CD4-positive, alpha-beta memory T cell (primary cell): ENCODE data around the gene ZNF536. TPM values are rescaled to one million over a fixed set of nuclear protein-coding genes. Genes with fewer than 3 reads are reported as not detected.
"Not testable (repeated sequence)": the region's sequence is repeated elsewhere in the genome, so short reads cannot be mapped to it uniquely, and the experiment has no call there.

ENCODE experiments used
- CTCF ChIA-PET: fragments of 350-600 bp; sonication (Branson Sonifier 250); formaldehyde crosslinking; loops from one replicate; lab custom pipeline; 2021; ENCODE audit warnings: inconsistent platforms; ENCODE audit not compliant: partially characterized antibody; lab: Charles Lee
- POLR2A ChIA-PET: fragments of 350-600 bp; sonication (Branson Sonifier 250); formaldehyde crosslinking; loops from one replicate; lab custom pipeline; 2021; ENCODE audit not compliant: partially characterized antibody; lab: Charles Lee
- DNase-seq, 5 donors: peaks; one replicate each; pipeline versions ENCODE4 v3.0.0 to v3.0.0-alpha.2; 2020 to 2022; ENCODE audit warnings: mixed read lengths in 1 of 5
- H3K27ac ChIP-seq: one replicate; pipeline ENCODE4 v1.7.0; 2013; ENCODE audit warnings: low read depth, low read length
- H3K27me3 ChIP-seq: 2 replicates; pipeline ENCODE4 v1.7.0; 2013; ENCODE audit warnings: mild to moderate bottlenecking, low read length, moderate library complexity; ENCODE audit not compliant: insufficient read depth
- H3K36me3 ChIP-seq: 2 replicates; pipeline ENCODE4 v1.7.0; 2013; ENCODE audit warnings: mild to moderate bottlenecking, low read length, moderate library complexity; ENCODE audit not compliant: insufficient read depth
- H3K4me1 ChIP-seq: 2 replicates; pipeline ENCODE4 v1.7.0; 2013; ENCODE audit warnings: mild to moderate bottlenecking, low read length, moderate library complexity; ENCODE audit not compliant: insufficient read depth
- H3K4me3 ChIP-seq, 2 donors: one replicate each; pipeline ENCODE4 v1.7.0; 2013; ENCODE audit warnings: low read length in 2 of 2, mild to moderate bottlenecking in 1 of 2
- H3K9me3 ChIP-seq, 2 donors: one replicate each; pipeline ENCODE4 v1.7.0; 2013; ENCODE audit warnings: low read length in 2 of 2, control low read depth in 1 of 2; ENCODE audit not compliant: control insufficient read depth in 1 of 2
- H3K27ac Mint-ChIP-seq, 7 donors: one replicate each; pipeline ENCODE4 v1.8.0; 2020 to 2021; ENCODE audit warnings: mixed read lengths in 7 of 7, mild to moderate bottlenecking in 6 of 7, inconsistent platforms in 3 of 7, moderate library complexity in 3 of 7
- H3K27me3 Mint-ChIP-seq, 2 donors: one replicate each; pipeline ENCODE4 v1.8.0; 2020 to 2021; ENCODE audit warnings: mixed read lengths in 2 of 2
- H3K36me3 Mint-ChIP-seq, 2 donors: one replicate each; pipeline ENCODE4 v1.8.0; 2020 to 2021; ENCODE audit warnings: mixed read lengths in 2 of 2, inconsistent platforms in 1 of 2, mild to moderate bottlenecking in 1 of 2
- H3K4me1 Mint-ChIP-seq, 4 donors: one replicate each; pipeline ENCODE4 v1.8.0; 2020 to 2021; ENCODE audit warnings: mixed read lengths in 4 of 4, mild to moderate bottlenecking in 1 of 4
- H3K4me3 Mint-ChIP-seq, 8 donors: one replicate each; pipeline ENCODE4 v1.8.0; 2020 to 2021; ENCODE audit warnings: mixed read lengths in 8 of 8, mild to moderate bottlenecking in 7 of 8, moderate library complexity in 6 of 8, inconsistent platforms in 3 of 8
- H3K9me3 Mint-ChIP-seq, 8 donors: one replicate each; pipeline ENCODE4 v1.8.0; 2020 to 2021; ENCODE audit warnings: mixed read lengths in 8 of 8, mild to moderate bottlenecking in 5 of 8, inconsistent platforms in 3 of 8, moderate library complexity in 1 of 8
- intact Hi-C: fragments of 100-400 bp; cut with micrococcal nuclease; formaldehyde crosslinking; loops from one replicate; pipeline ENCODE4 v1.15.1; 2023
- polyA plus RNA-seq, 2 donors: library from polyadenylated mRNA; unstranded; fragments of 300-500 nt; fragmentation: Illumina TruSeq; gene quantifications; one replicate each; pipeline ENCODE4 v1.2.3, GENCODE V29; 2021
- total RNA-seq, 2 experiments: library from RNA; stranded (reverse); gene quantifications; one replicate each; pipeline ENCODE4 v1.2.3, GENCODE V29; 2021

The ZNF536 gene
- total and polyA plus RNA-seq, 4 experiments from 2014 or later = 0.20 TPM; not detected in 3

DNA sequence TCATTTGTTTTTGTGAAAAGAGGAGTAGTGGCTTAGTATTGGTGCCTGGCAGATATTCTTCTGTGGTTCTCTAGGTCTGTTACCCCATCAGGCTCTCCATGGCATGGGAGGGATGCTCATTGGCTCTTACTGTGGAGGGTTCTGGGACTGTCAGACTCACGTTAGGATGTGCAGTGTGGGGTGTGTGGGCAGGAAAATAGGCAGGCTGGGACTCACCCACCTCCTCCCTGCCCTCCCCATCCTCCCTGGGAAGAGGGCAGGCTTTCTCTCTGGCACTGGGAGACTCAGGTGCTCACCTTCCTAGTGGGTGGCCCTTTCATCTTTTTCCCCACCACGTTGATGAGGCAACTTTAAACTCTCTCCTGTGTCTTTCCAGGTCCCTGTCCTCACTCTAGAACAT lies 44.2 kb downstream of the ZNF536 start:
- Mint-ChIP-seq H3K27ac (no peak overlapping the region), H3K36me3 (no peaks in the 10 kb centered on the region), H3K9me3 (peaks cover 0 to 12% (median 0%) of the 10 kb centered on the region in 8 donors), H3K4me1 (no peaks in the 10 kb centered on the region), H3K27me3 (peaks cover 0 to 11% of the 10 kb centered on the region in 2 donors), H3K4me3 (no peak overlapping the region)
- no peak overlapping the region for H3K27ac ChIP-seq
- no peaks in the 10 kb centered on the region for H3K4me1 ChIP-seq
- H3K27me3 ChIP-seq = no peaks in the 10 kb centered on the region
- no peaks in the 10 kb centered on the region for H3K36me3 ChIP-seq
- no peaks in the 10 kb centered on the region for H3K9me3 ChIP-seq
- no peak for DNase-seq
- intact Hi-C loops = no loop called here
- POLR2A ChIA-PET = no interaction called here
- CTCF ChIA-PET = no interaction called here
- H3K4me3 ChIP-seq = no peak overlapping the region

GRCh38 chr19:30417166-30417565 lies 45.0 kb downstream of the ZNF536 start:
- Mint-ChIP-seq H3K27me3 (peaks cover 0 to 11% of the 10 kb centered on the region in 2 donors), H3K9me3 (peaks cover 0 to 12% (median 0%) of the 10 kb centered on the region in 8 donors)
- H3K27ac ChIP-seq, H3K36me3 ChIP-seq, H3K27ac Mint-ChIP-seq, H3K27me3 ChIP-seq, CTCF ChIA-PET, POLR2A ChIA-PET, H3K4me1 ChIP-seq, intact Hi-C loops, DNase-seq, H3K4me3 ChIP-seq, H3K36me3 Mint-ChIP-seq, H3K4me1 Mint-ChIP-seq, H3K9me3 ChIP-seq, H3K4me3 Mint-ChIP-seq: not testable (repeated sequence)

- H3K4me1 ChIP-seq = no peaks in the 10 kb centered on the region
- H3K27me3 Mint-ChIP-seq = peaks cover 0 to 11% of the 10 kb centered on the region in 2 donors
- no peak overlapping the region for H3K27ac Mint-ChIP-seq
- ChIA-PET POLR2A (no interaction called here), CTCF (no interaction called here)
- H3K4me1 Mint-ChIP-seq = no peaks in the 10 kb centered on the region
- H3K36me3 ChIP-seq = no peaks in the 10 kb centered on the region
- no peaks in the 10 kb centered on the region for H3K27me3 ChIP-seq
- H3K4me3 Mint-ChIP-seq = no peak overlapping the region
- intact Hi-C loops = no loop called here
- H3K9me3 ChIP-seq = no peaks in the 10 kb centered on the region
- DNase-seq = no peak
- peaks cover 0 to 12% (median under 1%) of the 10 kb centered on the region in 8 donors for H3K9me3 Mint-ChIP-seq
- H3K4me3 ChIP-seq = no peak overlapping the region
- H3K36me3 Mint-ChIP-seq = no peaks in the 10 kb centered on the region
- H3K27ac ChIP-seq = no peak overlapping the region
Measured at GRCh38 chr19:30419568-30420180, 47.5 kb downstream of the ZNF536 start.

DNA sequence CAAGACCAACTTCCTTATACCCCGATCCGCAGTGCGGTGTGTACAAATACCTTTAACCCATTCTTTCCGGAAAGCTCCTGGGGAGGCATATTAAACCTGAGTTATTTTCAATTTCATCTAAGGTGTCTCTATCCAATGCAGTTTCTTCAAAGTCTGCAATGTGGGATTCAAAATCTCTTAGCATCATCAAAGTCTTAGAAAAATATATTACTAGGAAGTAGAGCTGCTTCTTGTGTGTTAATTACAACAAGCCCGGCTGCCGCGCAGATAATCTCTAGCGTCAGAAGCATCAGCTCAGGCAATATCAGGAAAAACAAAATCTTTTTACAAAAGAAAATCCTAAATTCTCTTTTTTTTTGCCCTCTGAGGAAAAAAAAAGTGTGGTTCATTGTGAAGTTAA lies 48.1 kb downstream of the ZNF536 start:
- CTCF ChIA-PET = no interaction called here
- Mint-ChIP-seq H3K27ac (no peak overlapping the region), H3K4me3 (no peak overlapping the region), H3K4me1 (no peaks in the 10 kb centered on the region), H3K27me3 (peaks cover 0 to 11% of the 10 kb centered on the region in 2 donors), H3K9me3 (peaks cover 0 to 9% (median 2%) of the 10 kb centered on the region in 8 donors), H3K36me3 (no peaks in the 10 kb centered on the region)
- Histone ChIP-seq H3K27ac (no peak overlapping the region), H3K36me3 (no peaks in the 10 kb centered on the region), H3K27me3 (no peaks in the 10 kb centered on the region), H3K4me1 (no peaks in the 10 kb centered on the region), H3K4me3 (no peak overlapping the region), H3K9me3 (no peaks in the 10 kb centered on the region)
- no peak for DNase-seq
- intact Hi-C loops = no loop called here
- POLR2A ChIA-PET = no interaction called here

DNA sequence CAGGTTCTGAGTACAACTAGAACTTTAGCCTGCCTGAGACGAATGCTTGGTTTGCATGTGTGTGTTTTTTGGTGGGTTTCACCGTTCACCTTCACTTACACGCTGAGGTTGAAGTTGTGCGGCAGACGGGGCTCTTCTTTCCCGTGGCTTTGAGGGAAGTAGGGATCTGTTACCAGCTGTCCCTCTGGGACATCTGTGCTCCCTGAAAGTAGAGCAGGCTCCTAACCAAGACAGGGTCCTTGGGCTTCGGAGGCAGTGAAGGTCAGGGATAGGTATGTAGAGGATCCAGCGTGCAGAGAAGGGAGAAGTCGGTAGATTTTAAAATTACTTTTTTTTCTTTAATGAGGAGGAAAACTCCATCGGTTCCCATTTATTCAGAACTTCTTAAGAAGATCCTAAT lies 48.7 kb downstream of the ZNF536 start:
- ChIA-PET POLR2A (no interaction called here), CTCF (no interaction called here)
- intact Hi-C loops = no loop called here
- Histone ChIP-seq H3K36me3 (no peaks in the 10 kb centered on the region), H3K27ac (no peak overlapping the region), H3K4me3 (no peak overlapping the region), H3K4me1 (no peaks in the 10 kb centered on the region), H3K27me3 (no peaks in the 10 kb centered on the region), H3K9me3 (no peaks in the 10 kb centered on the region)
- Mint-ChIP-seq H3K27ac (no peak overlapping the region), H3K36me3 (no peaks in the 10 kb centered on the region), H3K4me1 (no peaks in the 10 kb centered on the region), H3K4me3 (no peak overlapping the region), H3K27me3 (peaks cover 0 to 11% of the 10 kb centered on the region in 2 donors), H3K9me3 (peaks cover 0 to 5% (median 2%) of the 10 kb centered on the region in 8 donors)
- no peak for DNase-seq

DNA sequence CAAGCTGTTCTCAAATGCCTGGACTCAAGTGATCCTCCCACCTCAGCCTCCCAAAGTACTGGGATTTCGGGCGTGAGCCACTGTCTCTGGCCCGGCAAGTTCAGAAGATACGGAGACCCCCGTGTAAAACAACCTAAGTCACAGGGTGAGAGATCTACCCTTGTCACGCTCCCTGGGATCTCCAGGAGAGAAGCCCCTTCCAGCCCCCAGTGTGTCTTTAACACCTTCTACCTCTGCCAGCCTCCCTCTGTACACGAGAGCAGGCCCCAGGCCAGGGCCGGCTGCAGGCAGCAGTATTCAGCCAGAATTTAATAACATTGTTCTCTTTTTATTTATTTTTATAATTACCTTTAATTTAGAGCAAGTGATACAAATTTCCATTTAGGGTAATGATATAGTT lies 49.4 kb downstream of the ZNF536 start:
- Histone ChIP-seq H3K9me3 (no peaks in the 10 kb centered on the region), H3K36me3 (no peaks in the 10 kb centered on the region), H3K27ac (no peak overlapping the region), H3K4me3 (no peak overlapping the region), H3K4me1 (no peaks in the 10 kb centered on the region), H3K27me3 (no peaks in the 10 kb centered on the region)
- no peak overlapping the region for H3K27ac Mint-ChIP-seq
- H3K4me1 Mint-ChIP-seq = no peaks in the 10 kb centered on the region
- intact Hi-C loops = no loop called here
- DNase-seq = no peak
- CTCF ChIA-PET = no interaction called here
- no peaks in the 10 kb centered on the region for H3K36me3 Mint-ChIP-seq
- POLR2A ChIA-PET = no interaction called here
- H3K9me3 Mint-ChIP-seq = peaks cover 0 to 3% (median under 1%) of the 10 kb centered on the region in 8 donors
- peaks cover 2 to 10% of the 10 kb centered on the region in 2 donors for H3K27me3 Mint-ChIP-seq
- no peak overlapping the region for H3K4me3 Mint-ChIP-seq

DNA sequence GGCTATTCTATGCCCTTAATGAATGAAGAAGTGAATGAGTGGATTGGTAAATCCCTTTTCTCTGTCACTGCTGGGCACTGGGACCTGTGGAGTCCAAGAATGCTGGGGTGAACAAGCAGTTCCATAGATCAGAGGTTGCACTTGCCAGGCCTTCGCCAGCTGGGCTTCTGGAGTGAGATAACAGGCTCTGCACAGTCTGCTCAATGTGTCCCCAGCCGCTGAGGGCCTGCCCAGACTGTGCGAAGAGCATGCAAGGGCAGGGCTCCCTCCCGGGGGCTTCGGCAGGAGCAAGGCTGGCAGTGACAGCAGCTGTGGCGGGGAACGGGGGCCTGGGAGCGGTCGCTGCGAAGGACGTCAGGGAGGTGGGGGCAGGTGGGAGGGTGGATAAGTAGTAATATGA lies 51.3 kb downstream of the ZNF536 start:
- H3K27ac ChIP-seq = no peak overlapping the region
- Mint-ChIP-seq H3K4me3 (no peak overlapping the region), H3K9me3 (peaks cover 0 to 3% (median under 1%) of the 10 kb centered on the region in 8 donors), H3K27ac (no peak overlapping the region), H3K27me3 (peaks cover 4 to 9% of the 10 kb centered on the region in 2 donors), H3K4me1 (no peaks in the 10 kb centered on the region), H3K36me3 (no peaks in the 10 kb centered on the region)
- H3K4me3 ChIP-seq = no peak overlapping the region
- no peak for DNase-seq
- no peaks in the 10 kb centered on the region for H3K36me3 ChIP-seq
- H3K4me1 ChIP-seq = no peaks in the 10 kb centered on the region
- no peaks in the 10 kb centered on the region for H3K27me3 ChIP-seq
- no peaks in the 10 kb centered on the region for H3K9me3 ChIP-seq
- intact Hi-C loops = no loop called here
- CTCF ChIA-PET = no interaction called here
- POLR2A ChIA-PET = no interaction called here
